ENCODE data around the gene TM9SF3.
"Not testable (repeated sequence)": the region's sequence is repeated elsewhere in the genome, so short reads cannot be mapped to it uniquely, and the experiment has no call there.

TM9SF3 gene

GRCh38 chr10:96584035-96584434 lies 2.8 kb downstream of the TM9SF3 start:
- CTCF ChIA-PET = no interaction called here
- POLR2A ChIA-PET (ENCODE audit: low non-redundant PET) = no interaction called here
- DNase-seq (ENCODE audit: low spot score) = no peak
- H3K27ac ChIP-seq = no peak overlapping the region
- TF ChIP-seq CTCF (conservative IDR thresholded peaks at IDR 0.05; ENCODE audit: low read depth) = no peak

- DNase-seq (ENCODE audit: low spot score) = no peak
- CTCF ChIA-PET = no interaction called here
- POLR2A ChIA-PET (ENCODE audit: low non-redundant PET) = no interaction called here
- no peak overlapping the region for H3K27ac ChIP-seq
- TF ChIP-seq CTCF (conservative IDR thresholded peaks at IDR 0.05; ENCODE audit: low read depth) = no peak
These were observed 7.7 kb downstream of the TM9SF3 start for GRCh38 chr10:96579133-96579532.

- TF ChIP-seq CTCF (conservative IDR thresholded peaks at IDR 0.05; ENCODE audit: low read depth) = no peak
- POLR2A ChIA-PET (ENCODE audit: low non-redundant PET) = no interaction called here
These were observed 8.2 kb downstream of the TM9SF3 start for GRCh38 chr10:96578633-96579032.

GRCh38 chr10:96578022-96578421 lies 8.8 kb downstream of the TM9SF3 start:
- ChIA-PET POLR2A (ENCODE audit: low non-redundant PET) (no interaction called here), CTCF (interaction anchor here (1.1 kb wide), 1 partner anchor 165 kb away, joined by 3 read pairs; no protein-coding TSS in a partner anchor)
- no peak overlapping the region for H3K27ac ChIP-seq
- no peak for TF ChIP-seq CTCF (conservative IDR thresholded peaks at IDR 0.05; ENCODE audit: low read depth)
- DNase-seq (ENCODE audit: low spot score) = no peak

More at GRCh38 chr10:96578633-96579032, 8.2 kb downstream of the TM9SF3 start:
- H3K27ac ChIP-seq = no peak overlapping the region
- CTCF ChIA-PET = no interaction called here
- DNase-seq (ENCODE audit: low spot score) = no peak

GRCh38 chr10:96577069-96577468 lies 9.7 kb downstream of the TM9SF3 start:
- DNase-seq (ENCODE audit: low spot score) = no peak
- no peak overlapping the region for H3K27ac ChIP-seq
- CTCF ChIA-PET = no interaction called here
- POLR2A ChIA-PET (ENCODE audit: low non-redundant PET) = no interaction called here
- no peak for TF ChIP-seq CTCF (conservative IDR thresholded peaks at IDR 0.05; ENCODE audit: low read depth)

- no peak for DNase-seq (ENCODE audit: low spot score)
- no peak overlapping the region for H3K27ac ChIP-seq
- ChIA-PET CTCF (no interaction called here), POLR2A (ENCODE audit: low non-redundant PET) (no interaction called here)
- TF ChIP-seq CTCF (conservative IDR thresholded peaks at IDR 0.05; ENCODE audit: low read depth) = no peak
These were observed 10.4 kb downstream of the TM9SF3 start for GRCh38 chr10:96576277-96576980.

GRCh38 chr10:96574564-96574963 lies 12.2 kb downstream of the TM9SF3 start:
- H3K27ac ChIP-seq; DNase-seq (ENCODE audit: low spot score); POLR2A ChIA-PET (ENCODE audit: low non-redundant PET); CTCF ChIA-PET: not testable (repeated sequence)

Data from RWPE1 (cell line).